ENCODE measurements around the gene CARNS1. TPM values are rescaled to one million over a fixed set of nuclear protein-coding genes. Genes with fewer than 3 reads are reported as not detected.

The CARNS1 gene
- total and polyA plus RNA-seq, 2 donors (not counting 1 experiment from before 2014, with no cell fraction given) = 0.05 to 0.17 TPM

DNA sequence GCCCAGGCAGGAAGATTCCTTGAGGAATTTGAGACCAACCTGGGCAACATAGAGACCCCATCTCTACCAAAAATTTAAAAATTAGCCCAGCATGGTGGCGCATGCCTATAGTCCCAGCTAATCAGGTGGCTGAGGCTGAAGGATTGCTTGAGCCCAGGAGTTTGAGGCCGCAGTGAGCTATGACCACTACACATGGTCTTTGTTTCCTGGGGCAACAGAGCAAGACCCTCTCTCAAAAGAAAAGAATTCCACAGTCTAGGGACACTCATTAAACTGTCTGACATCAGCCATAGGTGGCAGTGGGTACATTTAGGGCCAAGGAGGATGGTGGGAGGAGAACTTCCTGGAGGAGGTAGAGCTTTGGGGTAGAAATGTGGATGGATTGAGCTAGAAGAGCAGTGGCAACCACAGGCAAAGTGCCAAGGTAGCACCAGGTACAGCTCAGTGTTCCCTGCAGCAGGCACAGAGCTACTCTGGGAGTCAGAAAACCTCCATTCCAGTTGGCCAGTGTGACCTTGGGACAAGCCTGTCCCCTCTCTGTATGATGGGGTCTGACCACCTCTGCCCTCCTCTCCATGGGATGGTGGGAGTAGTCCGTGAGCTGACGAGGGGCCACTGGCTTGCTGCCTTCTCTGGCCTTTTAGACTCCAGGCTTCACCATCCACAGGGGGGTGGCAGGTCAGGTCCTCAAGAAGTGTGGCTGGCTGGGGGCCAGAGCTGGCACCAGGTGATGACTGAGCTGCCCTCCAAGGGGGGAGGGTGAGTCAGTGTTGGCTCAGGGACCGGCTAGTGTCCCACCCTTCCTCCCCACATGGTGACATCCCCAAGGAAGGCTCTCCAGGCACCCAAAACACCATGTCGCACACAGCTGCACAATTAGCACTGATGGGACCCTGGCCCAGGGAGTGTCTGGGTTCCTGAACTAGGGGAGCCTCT lies 38.3 kb upstream of the CARNS1 start:
- DNase-seq (ENCODE audit: low read depth in 2 of 2) = no peak

GRCh38 chr11:67378544-67378943 lies 36.9 kb upstream of the CARNS1 start:
- Histone ChIP-seq H3K9ac (ENCODE audit: insufficient read depth, low read length) (no peak overlapping the region), H3K27me3 (ENCODE audit: control insufficient read depth, insufficient read depth, low read length) (no peaks in the 10 kb centered on the region), H3K79me2 (ENCODE audit: control insufficient read depth, insufficient read depth, low read length) (no peaks in the 10 kb centered on the region), H3K9me3 (ENCODE audit: control insufficient read depth, insufficient read depth, low read depth, low read length) (no peaks in the 10 kb centered on the region), H3K4me2 (ENCODE audit: extremely low read depth, insufficient read depth, low read length) (no peak overlapping the region), H4K20me1 (ENCODE audit: control insufficient read depth, extremely low read depth, insufficient read depth, low read length) (no peaks in the 10 kb centered on the region), H3K4me1 (ENCODE audit: control insufficient read depth, extremely low read depth, insufficient read depth, low read length) (peaks cover 20% of the 10 kb centered on the region), H3K27ac (ENCODE audit: insufficient read depth, low read length) (no peak overlapping the region), H3K36me3 (ENCODE audit: control insufficient read depth, insufficient read depth, low read length) (no peaks in the 10 kb centered on the region), H3K4me3 (replicated peaks in 1 of 4; ENCODE audit: control extremely low read depth in 1 of 4, insufficient read depth in 1 of 4, low read depth in 3 of 4, low read length in 4 of 4) (no peak overlapping the region), H2AFZ (ENCODE audit: low read length) (no peak overlapping the region)
- no peak for DNase-seq (ENCODE audit: low read depth in 2 of 2)
- no peak for TF ChIP-seq EZH2 (IDR thresholded peaks at IDR 0.05; ENCODE audit: low read length, missing control alignments)
- TF ChIP-seq, protein P1, sequence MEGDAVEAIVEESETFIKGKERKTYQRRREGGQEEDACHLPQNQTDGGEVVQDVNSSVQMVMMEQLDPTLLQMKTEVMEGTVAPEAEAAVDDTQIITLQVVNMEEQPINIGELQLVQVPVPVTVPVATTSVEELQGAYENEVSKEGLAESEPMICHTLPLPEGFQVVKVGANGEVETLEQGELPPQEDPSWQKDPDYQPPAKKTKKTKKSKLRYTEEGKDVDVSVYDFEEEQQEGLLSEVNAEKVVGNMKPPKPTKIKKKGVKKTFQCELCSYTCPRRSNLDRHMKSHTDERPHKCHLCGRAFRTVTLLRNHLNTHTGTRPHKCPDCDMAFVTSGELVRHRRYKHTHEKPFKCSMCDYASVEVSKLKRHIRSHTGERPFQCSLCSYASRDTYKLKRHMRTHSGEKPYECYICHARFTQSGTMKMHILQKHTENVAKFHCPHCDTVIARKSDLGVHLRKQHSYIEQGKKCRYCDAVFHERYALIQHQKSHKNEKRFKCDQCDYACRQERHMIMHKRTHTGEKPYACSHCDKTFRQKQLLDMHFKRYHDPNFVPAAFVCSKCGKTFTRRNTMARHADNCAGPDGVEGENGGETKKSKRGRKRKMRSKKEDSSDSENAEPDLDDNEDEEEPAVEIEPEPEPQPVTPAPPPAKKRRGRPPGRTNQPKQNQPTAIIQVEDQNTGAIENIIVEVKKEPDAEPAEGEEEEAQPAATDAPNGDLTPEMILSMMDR (conservative IDR thresholded peaks at IDR 0.05 in 1 of 2, IDR thresholded peaks at IDR 0.05 in 1 of 2; ENCODE audit: low read depth in 1 of 2, low read length in 2 of 2) = no peak

More for the DNA sequence above, 38.3 kb upstream of the CARNS1 start:
- H3K79me2 ChIP-seq (ENCODE audit: control insufficient read depth, insufficient read depth, low read length) = peaks cover 1% of the 10 kb centered on the region
- H3K27me3 ChIP-seq (ENCODE audit: control insufficient read depth, insufficient read depth, low read length) = no peaks in the 10 kb centered on the region
- no peaks in the 10 kb centered on the region for H4K20me1 ChIP-seq (ENCODE audit: control insufficient read depth, extremely low read depth, insufficient read depth, low read length)
- H2AFZ ChIP-seq (ENCODE audit: low read length) = no peak overlapping the region
- no peak overlapping the region for H3K9ac ChIP-seq (ENCODE audit: insufficient read depth, low read length)
- peaks cover 20% of the 10 kb centered on the region for H3K4me1 ChIP-seq (ENCODE audit: control insufficient read depth, extremely low read depth, insufficient read depth, low read length)
- H3K9me3 ChIP-seq (ENCODE audit: control insufficient read depth, insufficient read depth, low read depth, low read length) = no peaks in the 10 kb centered on the region
- no peak overlapping the region for H3K4me3 ChIP-seq (replicated peaks in 1 of 4; ENCODE audit: control extremely low read depth in 1 of 4, insufficient read depth in 1 of 4, low read depth in 3 of 4, low read length in 4 of 4)
- H3K4me2 ChIP-seq (ENCODE audit: extremely low read depth, insufficient read depth, low read length) = no peak overlapping the region
- H3K27ac ChIP-seq (ENCODE audit: insufficient read depth, low read length) = no peak overlapping the region
- TF ChIP-seq EZH2 (IDR thresholded peaks at IDR 0.05; ENCODE audit: low read length, missing control alignments) = no peak
- TF ChIP-seq, protein P1 (conservative IDR thresholded peaks at IDR 0.05 in 1 of 2, IDR thresholded peaks at IDR 0.05 in 1 of 2; ENCODE audit: low read depth in 1 of 2, low read length in 2 of 2) = no peak
- H3K36me3 ChIP-seq (ENCODE audit: control insufficient read depth, insufficient read depth, low read length) = no peaks in the 10 kb centered on the region

GRCh38 chr11:67379061-67380058 lies 36.1 kb upstream of the CARNS1 start:
- Histone ChIP-seq H3K4me1 (ENCODE audit: control insufficient read depth, extremely low read depth, insufficient read depth, low read length) (peaks cover 15% of the 10 kb centered on the region), H3K4me3 (replicated peaks in 1 of 4; ENCODE audit: control extremely low read depth in 1 of 4, insufficient read depth in 1 of 4, low read depth in 3 of 4, low read length in 4 of 4) (no peak overlapping the region), H3K27me3 (ENCODE audit: control insufficient read depth, insufficient read depth, low read length) (no peaks in the 10 kb centered on the region), H3K79me2 (ENCODE audit: control insufficient read depth, insufficient read depth, low read length) (no peaks in the 10 kb centered on the region), H3K36me3 (ENCODE audit: control insufficient read depth, insufficient read depth, low read length) (no peaks in the 10 kb centered on the region), H3K9ac (ENCODE audit: insufficient read depth, low read length) (no peak overlapping the region), H3K9me3 (ENCODE audit: control insufficient read depth, insufficient read depth, low read depth, low read length) (no peaks in the 10 kb centered on the region), H4K20me1 (ENCODE audit: control insufficient read depth, extremely low read depth, insufficient read depth, low read length) (no peaks in the 10 kb centered on the region), H3K27ac (ENCODE audit: insufficient read depth, low read length) (no peak overlapping the region), H3K4me2 (ENCODE audit: extremely low read depth, insufficient read depth, low read length) (peak overlapping the region; percentile 13), H2AFZ (ENCODE audit: low read length) (no peak overlapping the region)
- TF ChIP-seq, protein P1 (conservative IDR thresholded peaks at IDR 0.05 in 1 of 2, IDR thresholded peaks at IDR 0.05 in 1 of 2; ENCODE audit: low read depth in 1 of 2, low read length in 2 of 2) = no peak
- TF ChIP-seq EZH2 (IDR thresholded peaks at IDR 0.05; ENCODE audit: low read length, missing control alignments) = no peak
- DNase-seq (ENCODE audit: low read depth in 2 of 2) = peak; percentile 47 to 70

Data from fibroblast of lung (primary cell).